SKM-1 treated with dmso at 0.1 percent for 144 hours (cell line): ENCODE measurements around the gene SCT.
A peak's percentile ranks its signal among the peaks of the same experiment; 100 is the strongest.
"Not testable (repeated sequence)": the region's sequence is repeated elsewhere in the genome, so short reads cannot be mapped to it uniquely, and the experiment has no call there.

ENCODE experiments used
- DNase-seq: peaks from one replicate; lab custom pipeline; 2025; ENCODE audit not compliant: unreplicated experiment; lab: John Stamatoyannopoulos, UW

Gene SCT, protein sequence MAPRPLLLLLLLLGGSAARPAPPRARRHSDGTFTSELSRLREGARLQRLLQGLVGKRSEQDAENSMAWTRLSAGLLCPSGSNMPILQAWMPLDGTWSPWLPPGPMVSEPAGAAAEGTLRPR

DNA sequence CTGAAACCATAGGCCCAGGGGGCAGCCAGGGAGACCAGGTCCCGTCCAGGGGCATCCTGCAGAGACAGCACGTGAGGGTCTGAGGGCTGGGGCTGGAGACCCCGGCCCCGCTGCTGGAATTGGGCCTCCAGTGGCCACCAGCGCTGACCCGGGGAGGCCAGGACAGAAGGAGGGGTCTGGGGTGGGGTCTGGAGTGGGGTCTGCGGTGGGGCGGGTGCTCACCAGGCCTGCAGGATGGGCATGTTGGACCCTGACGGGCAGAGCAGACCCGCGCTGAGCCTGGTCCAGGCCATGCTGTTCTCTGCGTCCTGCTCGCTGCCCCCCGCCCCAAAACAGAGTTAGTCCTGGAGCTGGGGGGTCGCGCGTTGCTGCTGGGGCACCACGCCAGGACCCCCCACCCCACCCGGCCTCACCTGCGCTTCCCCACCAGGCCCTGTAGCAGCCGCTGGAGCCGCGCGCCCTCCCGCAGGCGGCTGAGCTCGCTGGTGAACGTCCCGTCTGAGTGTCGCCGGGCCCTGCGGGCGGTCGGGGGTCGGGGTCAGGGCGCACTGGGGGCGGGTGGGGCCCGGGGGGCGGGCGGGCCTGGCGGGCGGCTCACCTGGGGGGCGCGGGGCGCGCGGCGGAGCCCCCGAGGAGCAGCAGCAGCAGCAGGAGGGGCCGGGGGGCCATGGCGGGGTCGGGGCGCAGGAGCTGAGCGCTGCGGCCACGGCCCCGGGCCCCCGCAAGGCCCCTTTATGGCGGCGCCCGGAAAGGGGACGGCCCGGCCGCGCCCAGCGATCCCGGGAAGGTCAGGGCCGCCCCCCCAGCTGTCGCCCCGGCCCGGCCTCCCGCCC lies at the start of gene SCT:
Gene SCT (minus strand): TSS at position 707 of the 833 bp plus-strand sequence. CDS start 38 bp downstream, at position 669.
- DNase-seq: no peak

DNA sequence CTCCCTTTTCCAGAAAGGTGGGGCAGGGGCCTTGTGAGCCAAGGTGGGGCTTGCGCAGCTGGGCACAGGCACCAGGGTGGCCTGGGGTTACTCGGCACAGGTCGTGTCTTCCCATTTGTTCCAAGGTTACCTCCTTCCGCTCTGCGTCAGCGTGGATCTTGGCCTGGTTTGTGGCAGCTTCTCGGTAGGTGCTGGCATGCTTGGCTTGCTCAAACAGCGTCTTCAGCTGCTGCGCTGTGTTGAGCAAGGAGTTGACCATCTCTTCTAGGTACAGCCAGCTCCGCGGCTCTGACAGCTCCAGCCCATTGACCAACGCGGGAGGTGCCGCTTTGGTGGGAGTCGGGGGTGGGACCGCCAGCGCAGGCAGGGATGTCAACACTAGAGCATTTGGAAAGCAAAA lies 47.4 kb upstream of the SCT start:
- no peak for DNase-seq

DNA sequence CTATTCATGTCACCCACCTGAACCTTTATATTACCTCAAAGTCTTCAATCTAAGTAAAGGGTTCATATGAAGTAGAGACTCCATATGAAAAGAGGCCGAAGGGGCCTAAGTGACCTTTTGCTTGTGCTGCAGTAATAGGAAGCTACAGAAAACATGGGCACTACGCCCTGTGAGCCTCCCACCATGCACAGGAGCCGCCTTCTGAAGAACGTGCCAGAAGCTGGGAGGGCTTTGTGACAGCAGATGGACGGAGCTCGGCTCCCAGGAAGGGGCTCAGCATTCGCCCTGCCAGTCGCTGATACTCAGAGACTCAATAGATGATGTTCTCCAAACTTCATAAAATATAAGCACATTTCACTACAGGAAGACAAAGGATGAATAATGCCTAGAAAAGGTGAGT lies 46.9 kb upstream of the SCT start:
- DNase-seq: no peak

DNA sequence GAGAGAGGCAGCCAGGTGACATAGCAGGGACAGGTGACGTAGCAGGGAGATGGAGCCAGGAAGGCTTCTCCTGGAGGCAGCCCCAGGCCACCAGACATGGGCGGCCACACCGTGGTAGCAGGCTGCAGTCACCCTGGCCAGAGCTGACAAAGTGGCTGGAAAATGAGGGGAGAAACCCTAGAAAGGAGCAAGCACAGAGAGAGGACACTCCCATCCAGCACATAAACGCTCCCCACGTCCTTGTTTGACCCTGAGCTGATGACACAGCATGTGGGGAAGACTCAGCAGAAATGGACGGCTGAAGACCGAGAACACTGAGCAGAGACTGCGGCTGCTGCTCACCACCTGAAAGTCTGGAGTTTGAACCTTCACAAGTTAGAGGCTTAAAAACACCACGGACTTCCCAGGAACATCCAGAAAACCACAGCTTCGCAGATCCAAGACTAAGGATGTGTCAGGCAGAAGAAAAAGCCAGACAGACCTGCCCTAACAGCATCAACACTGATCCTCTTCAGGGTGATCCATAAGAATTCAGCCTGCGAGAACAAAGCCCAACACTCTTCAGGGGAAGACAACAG lies 38.8 kb upstream of the SCT start:
- no peak for DNase-seq

DNA sequence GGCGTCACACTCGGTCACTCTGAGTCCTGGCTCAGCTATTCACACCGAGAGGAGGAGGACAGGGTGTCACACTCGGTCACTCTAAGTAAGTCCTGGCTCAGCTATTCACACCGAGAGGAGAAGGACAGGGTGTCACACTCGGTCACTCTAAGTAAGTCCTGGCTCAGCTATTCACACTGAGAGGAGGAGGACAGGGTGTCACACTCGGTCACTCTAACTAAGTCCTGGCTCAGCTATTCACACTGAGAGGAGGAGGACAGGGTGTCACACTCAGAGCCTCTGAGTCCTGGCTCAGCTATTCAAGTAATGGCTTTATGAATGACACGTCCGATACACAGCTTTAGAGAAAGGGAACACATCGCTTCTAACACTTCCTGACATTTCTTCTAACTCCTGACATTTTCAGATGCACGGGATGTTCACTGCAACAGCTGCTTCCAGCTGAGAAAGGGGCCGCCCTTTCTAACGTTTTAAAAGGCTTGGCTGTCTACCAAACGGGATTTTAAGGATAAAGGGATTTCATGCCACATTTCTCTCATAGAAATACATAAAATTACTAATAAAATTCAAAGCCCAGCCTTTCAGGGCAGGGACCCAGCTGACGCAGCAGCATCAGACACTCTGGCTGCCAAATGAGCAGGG lies 38.2 kb upstream of the SCT start:
- no peak for DNase-seq

DNA sequence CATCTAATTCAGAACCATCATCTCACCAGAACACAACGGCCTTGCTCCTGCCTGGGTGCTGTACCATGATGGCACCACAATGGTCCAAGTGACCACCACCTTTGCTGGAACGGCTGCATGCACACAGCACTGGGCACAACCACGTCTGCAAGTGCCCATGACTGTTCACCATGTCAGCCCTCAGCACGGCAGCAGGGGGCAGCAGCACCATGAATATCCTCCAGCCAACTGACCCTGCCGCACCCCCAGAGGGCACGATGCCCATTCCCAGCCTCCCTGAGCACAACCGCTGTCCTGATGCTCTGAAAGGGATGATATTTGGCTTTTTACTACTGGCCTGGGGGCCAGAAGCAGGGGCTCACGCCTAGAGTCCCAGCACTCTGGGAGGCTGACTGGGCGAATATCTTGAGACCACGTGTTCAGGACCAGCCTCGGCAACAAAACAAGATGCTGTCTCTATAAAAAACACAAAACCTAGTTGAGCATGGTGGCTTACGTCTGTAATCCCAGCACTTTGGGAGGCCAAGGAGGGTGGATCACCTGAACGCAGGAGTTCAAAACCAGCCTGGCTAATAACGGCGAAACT lies 35.8 kb upstream of the SCT start:
- DNase-seq: peak; percentile 19

DNA sequence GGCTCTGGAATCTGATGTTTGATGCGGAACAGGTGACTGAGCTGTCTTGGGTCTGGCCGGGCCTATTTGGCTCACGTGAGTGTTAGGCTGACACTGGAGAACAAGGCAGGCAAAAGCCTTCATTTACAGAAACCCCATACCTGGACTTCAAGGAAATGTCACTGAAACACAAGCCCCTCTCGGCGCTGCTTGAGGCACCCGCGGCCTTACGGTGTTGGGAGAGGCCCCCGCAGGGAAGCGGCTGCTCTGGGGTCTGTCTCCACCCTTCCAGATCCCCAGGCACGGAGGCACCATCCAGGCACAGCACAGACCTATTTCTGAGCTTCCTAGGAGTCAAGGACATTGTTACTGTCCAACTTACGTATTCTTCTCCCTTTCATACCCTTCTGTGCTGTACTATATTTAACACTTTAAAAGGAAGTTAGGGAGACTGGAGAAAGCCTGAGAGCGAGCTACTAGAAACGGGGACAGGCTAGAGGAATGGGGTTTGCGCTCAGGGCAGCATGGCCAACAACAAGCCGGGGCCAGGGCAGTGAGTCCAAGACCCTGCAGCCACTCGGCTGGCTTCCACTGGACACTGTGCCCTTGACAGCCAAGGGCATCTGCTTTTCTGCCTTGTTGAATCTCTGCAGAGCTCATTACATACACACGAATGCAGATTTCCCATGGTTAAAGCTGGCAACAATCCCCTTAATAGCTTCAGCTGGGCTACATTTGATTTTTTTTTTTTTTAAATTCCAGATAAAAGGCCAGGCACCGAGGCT lies 33.9 kb upstream of the SCT start:
- no peak for DNase-seq

DNA sequence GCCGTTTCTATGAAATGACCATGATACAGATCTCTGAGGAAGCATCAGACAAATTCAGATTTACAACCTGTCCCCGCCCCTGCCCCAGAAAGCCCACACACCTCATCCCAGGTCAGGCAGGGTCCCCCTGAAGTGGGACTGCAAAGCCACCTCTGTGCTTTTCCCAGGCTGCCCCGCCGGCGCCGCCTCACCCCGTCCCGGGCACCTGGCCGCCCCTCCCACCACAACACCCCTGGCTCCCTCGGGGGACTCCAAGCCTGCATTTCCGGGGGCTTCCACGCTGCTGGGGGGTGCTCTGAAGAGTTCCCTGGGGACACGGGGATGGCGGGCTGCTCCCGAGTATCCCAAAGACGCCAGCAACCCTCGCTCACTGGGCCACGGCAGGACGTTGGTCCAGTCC lies 33.3 kb upstream of the SCT start:
- no peak for DNase-seq

DNA sequence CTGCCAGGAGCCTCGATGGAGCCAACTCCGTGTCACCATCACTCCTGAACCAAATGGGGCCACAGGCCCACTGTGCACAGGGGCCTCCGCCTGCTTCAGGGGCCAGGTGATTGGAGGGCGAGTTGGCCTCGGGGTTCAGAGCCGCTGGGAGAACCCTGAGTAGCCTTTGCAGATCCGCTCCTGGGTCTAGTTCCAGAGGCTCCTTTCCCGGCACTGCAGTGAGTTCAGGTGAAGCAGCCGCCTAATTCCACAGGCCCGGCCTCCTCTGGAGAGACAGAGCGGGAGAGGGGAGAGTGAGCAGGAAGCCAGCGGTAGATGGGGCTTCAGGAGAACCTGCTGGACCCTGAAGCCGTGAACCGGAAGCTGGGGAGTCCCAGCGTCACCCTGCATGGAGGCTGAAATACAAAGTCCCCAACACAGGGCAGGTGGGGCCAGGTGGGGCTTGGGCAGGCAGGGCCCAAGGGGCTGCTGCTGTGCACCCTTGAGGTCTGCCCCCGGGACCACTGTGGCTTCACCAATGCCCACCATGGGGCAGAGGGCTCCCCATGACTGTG lies 32.6 kb upstream of the SCT start:
- DNase-seq: no peak

DNA sequence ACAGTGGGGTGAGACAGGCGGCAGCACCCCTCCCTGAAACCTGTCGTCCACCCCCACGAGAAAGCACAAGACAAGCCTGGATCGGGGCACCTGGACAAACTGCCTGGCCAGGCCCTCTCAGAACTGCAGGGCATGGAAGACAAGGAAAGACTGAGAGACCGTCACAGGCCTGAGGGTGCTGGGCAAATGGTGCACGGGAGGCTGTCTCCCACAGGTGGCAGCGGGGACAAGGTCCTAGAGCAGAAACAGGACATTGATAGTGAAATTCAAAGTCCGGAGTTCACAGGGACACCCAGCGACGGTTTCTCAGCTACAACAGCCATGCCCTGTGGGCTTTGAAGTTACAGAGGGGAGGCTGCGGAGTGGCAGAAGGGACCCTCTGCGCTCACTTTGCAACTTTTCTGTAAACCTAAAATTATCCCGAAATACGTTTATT lies 30.7 kb upstream of the SCT start:
- DNase-seq: no peak

DNA sequence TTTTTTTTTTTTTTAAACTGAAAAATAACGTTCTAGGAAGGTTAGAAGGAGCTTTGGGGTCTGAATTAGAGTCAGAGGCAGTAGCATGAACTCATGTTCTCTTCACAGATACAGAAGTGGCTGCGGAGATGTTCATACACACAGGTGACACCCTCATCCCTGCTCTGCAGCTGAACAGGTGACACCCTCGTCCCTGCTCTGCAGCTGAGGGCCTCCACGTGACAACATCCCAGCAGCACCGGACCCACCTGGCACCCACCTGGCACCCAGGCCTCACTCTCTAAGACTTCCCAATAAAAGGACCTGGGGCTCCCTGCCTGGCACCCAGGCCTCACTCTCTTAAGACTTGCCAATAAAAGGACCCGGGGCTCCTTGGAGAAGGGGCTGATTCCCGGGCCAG lies 29.9 kb upstream of the SCT start:
- no peak for DNase-seq

DNA sequence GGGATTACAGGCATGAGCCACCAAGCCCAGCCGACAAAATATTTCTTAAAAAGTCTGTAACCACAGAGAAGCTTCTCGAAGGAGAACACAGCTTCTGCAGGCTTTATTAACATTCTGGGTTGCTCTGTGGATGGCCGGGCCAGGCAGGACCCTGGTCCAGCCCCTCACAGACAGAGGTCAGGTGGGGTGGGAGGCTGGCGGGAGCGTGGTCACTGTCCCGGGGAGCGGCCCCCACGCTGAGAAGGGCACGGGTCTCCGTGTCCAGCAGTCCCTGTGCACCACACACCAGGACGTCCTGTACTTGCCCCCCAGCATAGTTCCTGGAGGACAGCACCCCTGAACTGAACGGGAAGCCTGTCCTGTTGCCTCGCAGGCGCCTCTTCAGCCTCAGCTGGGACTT lies 29.4 kb upstream of the SCT start:
- no peak for DNase-seq

DNA sequence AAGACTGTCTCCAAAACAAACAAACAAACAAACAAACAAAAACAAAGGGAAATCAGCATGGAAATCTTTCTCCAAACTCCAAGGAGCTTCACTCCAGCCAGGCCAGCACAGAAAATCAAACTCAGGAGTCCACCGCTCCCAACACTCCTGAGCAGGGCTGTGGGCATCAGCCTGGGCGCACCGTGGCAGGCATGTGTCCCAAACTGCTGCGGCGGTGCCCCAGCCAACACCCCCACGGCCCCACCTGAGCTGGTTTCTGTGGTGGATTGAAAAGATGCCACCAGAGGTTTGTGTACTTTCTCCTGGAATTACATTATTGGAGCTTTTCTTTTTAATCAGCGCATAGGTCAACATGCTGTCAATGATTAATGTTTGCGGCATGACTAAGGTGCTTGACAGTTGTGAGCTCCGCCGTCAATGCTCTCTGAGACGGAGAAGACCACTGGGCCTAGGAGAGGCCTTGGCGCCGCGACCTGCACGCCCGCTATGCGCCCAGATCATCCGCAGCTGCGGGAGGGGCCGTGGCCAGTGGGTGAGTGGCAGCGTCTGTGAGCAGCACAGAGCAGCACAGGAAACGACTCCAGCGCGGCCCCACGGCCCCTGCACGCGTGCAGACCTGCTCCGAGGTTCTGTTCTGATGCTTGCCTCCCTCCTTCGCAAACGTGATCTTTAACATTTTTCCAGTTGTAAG lies 28.2 kb upstream of the SCT start:
- DNase-seq: no peak

DNA sequence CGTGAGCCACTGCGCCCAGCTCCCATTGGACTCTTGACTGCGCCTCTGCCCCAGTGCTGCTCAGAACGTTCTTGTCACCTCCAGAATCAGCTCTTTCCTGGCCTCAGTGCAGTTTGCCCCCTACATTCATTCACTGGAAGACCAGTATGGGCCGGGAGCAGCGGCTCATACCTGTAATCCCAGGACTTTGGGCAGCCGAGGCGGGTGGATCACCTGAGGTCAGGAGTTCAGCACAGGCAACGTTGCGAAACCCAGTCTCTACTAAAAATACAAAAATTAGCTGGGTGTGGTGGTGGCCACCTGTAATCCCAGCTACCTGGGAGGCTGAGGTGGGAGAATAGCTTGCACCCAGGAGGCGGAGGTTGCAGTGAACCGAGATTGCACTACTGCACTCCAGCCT lies 27.5 kb upstream of the SCT start:
- DNase-seq: not testable (repeated sequence)

DNA sequence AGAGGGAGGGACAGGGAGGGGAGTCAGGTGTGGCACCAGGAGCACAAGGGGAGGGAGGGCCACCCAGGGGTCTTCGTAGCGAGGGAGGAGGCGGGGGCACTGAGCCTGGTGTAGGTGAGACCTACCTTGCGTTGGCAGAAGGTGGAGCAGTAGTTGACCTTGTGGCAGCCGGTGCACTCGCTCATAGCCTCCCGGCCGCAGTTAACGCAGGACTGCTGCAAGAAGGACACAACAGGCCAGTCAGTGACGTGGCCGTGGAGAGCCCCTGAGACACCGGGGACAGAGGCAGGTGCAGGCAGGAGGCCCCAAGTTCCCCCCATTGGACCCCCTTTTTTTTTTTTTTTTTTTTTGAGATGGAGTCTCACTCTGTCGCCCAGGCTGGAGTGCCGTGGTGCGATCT lies 26.9 kb upstream of the SCT start:
- DNase-seq: no peak

DNA sequence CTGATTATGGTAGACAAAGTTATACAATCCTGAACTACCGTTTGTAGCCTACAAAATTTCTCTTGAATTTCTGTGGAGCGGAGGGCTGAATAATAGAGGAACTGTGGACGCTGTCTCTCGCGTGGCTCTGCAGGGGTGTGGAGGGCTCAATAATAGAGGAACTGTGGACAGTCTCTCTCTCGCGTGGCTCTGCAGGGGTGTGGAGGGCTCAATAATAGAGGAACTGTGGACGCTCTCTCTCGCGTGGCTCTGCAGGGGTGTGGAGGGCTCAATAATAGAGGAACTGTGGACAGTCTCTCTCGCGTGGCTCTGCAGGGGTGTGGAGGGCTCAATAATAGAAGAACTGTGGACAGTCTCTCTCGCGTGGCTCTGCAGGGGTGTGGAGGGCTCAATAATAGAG lies 26.2 kb upstream of the SCT start:
- DNase-seq: not testable (repeated sequence)

DNA sequence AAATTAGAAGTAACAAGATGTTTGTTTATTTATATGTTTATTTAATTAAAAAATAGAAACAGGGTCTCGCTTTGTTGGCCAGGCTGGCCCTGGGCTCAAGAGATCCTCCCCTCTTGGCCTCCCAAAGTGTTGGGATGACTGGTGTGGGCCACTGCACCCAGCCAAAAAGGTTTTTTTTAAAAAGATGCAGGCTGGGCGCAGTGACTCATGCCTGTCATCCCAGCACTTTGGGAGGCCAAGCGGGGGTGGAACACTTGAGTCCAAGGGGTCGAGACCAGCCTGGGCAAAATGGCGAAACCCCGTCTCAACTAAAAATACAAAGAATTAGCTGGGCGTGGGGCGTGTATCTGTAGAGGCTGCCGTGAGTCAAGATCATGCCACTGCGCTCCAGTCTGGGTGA lies 23.5 kb upstream of the SCT start:
- DNase-seq: no peak

DNA sequence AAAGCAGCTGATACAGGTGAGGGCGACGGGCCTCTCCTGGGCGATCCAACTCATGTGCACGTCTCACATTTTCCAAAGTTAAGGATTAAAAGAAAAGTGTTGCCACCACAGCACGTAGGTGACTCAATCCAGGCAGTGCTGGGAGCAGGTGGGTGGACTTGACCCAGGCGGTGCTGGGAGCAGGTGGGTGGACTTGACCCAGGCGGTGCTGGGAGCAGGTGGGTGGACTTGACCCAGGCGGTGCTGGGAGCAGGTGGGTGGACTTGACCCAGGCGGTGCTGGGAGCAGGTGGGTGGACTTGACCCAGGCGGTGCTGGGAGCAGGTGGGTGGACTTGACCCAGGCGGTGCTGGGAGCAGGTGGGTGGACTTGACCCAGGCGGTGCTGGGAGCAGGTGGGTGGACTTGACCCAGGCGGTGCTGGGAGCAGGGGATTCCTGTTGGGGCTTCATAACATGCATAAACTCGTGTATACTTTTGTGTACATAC lies 20.7 kb upstream of the SCT start:
- DNase-seq: not testable (repeated sequence)

DNA sequence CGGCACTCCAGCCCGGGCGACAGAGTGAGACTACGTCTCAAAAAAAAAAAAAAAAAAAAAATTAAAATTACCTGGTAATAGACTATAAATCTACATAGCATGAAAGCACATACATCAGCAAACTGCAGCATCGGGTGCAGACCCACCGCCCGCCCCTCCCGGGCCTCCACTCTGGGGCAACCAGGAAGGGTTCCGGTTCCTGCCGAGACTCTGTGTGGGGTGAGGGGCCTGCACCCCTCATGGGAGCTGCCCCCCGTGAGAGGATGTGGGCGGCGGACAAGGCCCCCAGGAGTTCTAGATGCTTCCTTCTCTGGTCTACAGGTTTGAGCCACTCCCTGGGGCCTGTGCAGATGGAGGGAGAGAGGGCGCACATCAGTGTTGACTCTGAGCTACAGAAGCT lies 19.2 kb upstream of the SCT start:
- no peak for DNase-seq

DNA sequence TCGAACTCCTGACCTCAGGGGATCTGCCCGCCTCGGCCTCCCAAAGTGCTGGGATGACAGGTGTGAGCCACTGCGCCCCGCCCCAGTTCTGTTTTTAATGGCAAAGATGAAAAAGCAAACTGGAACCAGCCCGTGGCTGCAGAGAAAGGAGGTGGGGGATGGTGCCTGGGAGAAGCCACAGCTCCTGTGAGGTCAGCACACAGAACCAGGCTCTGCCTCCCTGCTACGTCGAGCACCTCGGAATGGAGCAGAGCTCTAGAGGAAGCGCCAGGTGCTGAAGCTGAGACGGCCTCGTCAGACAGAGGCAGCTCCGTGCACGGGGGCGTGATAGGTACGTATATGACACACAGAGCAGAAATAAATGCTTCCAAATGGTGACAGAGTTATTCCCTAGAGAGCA lies 18.6 kb upstream of the SCT start:
- no peak for DNase-seq
